UCSD-AML1 (cell line): ENCODE measurements around the gene TRIM54.

ENCODE experiments used
- DNase-seq: peaks from one replicate; lab custom pipeline; 2025; ENCODE audit not compliant: unreplicated experiment; lab: John Stamatoyannopoulos, UW

TRIM54 gene

DNA sequence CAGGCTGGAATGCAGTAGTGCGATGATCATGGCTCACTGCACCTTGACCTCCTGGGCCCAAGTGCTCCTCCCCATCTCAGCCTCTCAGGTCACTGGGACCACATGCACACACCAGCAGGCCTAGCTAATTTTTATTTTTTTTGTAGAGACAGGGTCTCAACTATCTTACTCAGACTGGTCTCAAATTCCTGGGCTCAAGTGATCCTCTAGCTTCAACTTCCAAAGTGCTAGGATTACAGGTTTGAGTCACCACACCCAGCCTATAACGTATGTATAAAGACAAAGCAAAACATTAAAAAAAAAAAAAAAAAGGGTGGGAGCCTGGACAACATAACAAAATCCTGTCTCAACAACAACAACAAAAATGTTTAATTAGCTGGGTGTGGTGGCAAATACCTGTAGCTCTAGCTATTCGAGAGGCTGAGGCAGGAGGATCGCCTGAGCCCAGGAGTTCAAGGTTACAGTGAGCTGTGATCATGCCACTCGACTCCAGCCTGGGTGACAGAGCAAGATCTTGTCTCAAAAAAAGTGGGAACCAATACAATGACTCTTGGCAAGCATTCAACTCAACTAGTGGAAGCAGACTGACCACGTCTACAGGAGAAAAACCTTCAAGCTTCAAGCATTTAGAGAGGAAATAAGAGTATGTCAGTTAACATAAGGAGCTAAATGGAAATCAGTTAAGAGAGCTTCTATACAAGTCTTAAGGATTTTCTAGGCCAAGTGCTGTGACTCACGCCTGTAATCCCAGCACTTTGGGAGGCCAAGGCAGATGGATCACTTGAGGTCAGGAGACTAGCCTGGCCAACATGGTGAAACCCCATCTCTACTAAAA is 71.8 kb downstream of the TRIM54 start:
- no peak for DNase-seq

DNA sequence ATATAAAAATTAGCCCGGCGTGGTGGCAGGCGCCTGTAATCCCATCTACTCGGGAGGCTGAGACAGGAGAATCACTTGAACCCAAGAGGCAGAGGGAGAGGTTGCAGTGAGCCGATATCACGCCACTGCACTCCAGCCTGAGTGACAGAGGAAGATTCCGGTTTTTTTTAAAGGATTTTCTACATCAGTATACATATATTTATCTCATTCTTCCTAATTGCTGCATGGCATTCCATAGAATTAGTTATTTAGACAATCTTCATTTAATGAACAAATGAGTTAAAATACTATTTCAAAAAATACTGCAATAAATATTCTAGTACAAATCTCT is 72.3 kb downstream of the TRIM54 start:
- no peak for DNase-seq

GRCh38 chr2:27356056-27356381 is 73.8 kb downstream of the TRIM54 start:
- peak; percentile 85 for DNase-seq

GRCh38 chr2:27356382-27357181 is 74.4 kb downstream of the TRIM54 start, which contains the start of gene GTF3C2:
Gene GTF3C2, minus strand, starts transcription at chr2:27356764. Its CDS starts 13,210 bp downstream, at chr2:27343554.
- peak; percentile 96 for DNase-seq
